Measurements from ENCODE around the gene ADAMTSL5. TPM values are rescaled to one million over a fixed set of nuclear protein-coding genes. Genes with fewer than 3 reads are reported as not detected.
A peak's percentile ranks its signal among the peaks of the same experiment; 100 is the strongest.
"Not testable (repeated sequence)": the region's sequence is repeated elsewhere in the genome, so short reads cannot be mapped to it uniquely, and the experiment has no call there.

The ADAMTSL5 gene
- total RNA-seq, 1 donor from 2014 or later = not detected

DNA sequence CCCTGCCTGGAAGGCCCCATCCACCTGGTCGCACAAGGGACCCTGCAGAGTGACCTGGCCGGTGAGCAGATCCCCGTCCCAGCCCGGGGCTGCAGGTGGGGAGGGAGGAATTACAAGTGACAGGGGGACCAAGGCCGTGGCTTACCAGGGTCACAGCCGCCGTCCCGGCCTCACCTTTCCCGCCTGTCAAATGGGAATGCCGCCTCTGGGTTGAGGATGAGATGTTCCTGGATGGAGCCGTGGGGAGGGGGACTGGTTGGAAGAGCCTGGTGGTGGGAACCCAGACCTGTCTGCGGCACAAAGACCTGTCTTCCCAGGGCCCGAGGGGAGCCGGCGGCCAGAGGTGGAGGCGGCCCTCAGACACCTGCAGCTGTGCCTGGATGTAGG, 16.6 kb upstream of the ADAMTSL5 start:
- DNase-seq (ENCODE audit: low read depth in 2 of 2) = no peak

DNA sequence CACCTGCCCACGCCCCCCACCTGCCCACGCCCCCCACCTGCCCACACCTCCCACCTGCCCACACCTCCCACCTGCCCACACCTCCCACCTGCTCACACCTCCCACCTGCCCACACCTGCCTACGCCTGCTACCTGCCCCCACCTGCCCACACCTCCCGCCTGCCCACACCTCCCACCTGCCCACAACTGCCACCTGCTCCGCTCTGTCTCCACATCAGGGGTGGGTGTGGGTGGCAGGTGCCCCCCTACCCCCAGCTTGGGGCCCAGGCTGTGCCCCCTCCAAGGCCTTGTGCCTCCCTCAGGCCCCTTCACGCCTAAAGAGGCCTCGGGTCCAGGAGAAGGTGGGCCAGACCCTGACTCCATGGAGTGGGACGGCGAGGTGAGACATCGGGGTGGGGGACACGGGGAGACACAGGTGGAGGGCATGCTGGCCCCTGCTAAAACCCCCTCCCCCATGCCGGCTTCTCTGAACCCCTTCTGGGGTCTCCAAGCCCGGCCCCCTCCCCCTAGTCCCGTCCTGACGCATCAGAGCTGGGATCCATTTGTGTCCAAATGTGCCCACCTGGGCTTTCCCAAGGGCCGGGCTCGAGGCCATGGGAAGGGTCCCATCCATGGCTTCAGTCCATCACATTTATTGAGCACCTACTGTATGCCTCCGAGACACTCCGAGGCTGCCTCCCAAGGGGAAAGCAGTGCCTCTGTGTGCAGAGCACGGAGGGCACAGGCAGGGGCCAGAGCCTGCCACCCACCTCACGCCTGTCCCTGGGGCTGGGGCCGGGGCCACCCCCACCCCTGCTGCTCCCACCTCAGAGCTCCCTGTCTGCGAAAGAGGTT, 16.0 kb upstream of the ADAMTSL5 start:
- no peak for DNase-seq (ENCODE audit: low read depth in 2 of 2)

DNA sequence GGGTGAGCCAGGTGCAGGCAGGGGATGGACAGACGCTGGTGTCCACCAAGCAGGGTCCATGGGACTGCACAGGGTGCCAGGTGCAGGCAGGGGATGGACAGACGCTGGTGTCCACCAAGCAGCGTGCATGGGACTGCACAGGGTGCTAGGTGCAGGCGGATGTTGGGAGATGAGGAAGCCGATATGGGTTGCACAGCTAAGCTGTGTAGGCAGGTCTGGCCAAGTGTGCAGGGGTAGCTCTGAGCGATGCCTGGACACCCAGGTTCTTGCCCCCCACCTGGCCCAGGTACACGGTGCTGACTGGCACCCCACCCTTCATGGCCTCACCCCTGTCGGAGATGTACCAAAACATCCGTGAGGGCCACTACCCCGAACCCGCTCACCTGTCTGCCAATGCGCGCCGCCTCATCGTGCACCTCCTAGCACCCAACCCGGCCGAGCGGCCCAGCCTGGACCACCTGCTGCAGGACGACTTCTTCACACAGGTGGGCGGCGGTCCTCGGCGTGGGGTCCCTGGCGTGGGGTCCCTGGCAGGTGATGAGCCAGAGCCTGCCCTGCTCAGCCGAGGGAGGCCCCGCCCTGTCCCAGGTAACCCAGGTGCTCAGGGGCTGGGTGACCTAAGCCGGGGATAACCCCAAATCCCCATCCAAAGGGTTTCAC, 15.0 kb upstream of the ADAMTSL5 start:
- DNase-seq (ENCODE audit: low read depth in 2 of 2) = no peak

DNA sequence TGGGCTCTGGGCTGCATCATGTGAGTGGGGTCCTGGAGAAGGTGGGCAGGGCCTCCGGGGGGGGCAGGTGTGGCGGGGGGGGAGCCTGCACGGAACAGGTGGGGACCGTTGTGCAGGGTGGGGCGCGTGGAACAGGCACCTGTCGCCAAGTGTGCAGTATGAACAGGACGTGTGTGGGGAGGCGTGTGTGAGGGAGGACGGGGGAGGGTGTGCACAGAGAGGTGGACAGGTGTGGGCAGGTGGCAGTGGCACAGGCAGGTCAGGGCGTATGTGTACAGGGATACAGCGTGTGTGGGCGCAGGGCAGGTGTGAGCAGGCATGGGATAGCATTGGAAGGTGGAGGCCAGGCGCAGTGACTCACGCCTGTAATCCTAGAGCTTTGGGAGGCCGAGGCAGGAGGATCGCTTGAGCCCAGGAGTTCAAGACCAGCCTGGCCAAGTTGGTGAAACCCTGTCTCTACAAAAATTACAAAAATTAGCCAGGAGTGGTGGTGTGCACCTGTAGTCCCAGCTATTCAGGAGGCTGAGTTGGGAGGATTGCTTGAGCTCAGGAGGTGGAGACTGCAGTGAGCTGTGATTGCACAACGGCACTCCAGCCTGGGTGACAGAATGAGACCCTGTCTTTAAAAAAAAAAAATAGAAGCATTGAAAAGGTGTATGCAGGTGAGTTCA, 14.3 kb upstream of the ADAMTSL5 start:
- no peak for DNase-seq (ENCODE audit: low read depth in 2 of 2)

DNA sequence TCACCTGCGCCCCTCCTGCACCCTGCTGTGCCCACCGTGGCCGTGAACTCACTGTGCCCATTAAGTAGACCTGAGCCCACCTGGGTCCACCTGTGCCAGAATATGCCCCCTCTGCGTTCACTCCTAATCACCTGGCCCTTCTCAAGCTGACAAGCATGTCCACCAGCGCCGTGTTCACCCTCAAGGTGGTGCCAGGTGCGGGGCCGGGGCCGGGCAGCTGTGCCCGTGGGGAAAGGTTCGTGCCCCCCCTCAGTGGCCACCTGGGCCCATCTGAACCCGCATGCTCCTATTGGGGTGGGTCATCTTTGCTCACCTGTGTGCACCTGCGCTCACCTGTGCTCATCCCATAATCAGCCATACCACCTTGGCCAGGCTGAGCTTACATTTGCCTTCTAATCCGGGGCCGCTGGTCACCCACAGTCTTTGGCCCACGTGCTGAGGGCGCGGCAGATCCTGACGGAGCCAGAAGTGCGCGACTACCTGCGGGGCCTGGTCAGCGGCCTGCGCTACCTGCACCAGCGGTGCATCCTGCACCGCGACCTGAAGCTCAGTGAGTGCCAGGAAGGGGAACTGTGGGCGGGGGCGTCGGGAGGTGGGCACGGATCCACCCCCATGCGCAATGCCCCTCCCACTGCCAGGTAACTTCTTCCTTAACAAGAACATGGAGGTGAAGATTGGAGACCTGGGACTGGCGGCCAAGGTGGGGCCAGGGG, 13.4 kb upstream of the ADAMTSL5 start:
- no peak for DNase-seq (ENCODE audit: low read depth in 2 of 2)

DNA sequence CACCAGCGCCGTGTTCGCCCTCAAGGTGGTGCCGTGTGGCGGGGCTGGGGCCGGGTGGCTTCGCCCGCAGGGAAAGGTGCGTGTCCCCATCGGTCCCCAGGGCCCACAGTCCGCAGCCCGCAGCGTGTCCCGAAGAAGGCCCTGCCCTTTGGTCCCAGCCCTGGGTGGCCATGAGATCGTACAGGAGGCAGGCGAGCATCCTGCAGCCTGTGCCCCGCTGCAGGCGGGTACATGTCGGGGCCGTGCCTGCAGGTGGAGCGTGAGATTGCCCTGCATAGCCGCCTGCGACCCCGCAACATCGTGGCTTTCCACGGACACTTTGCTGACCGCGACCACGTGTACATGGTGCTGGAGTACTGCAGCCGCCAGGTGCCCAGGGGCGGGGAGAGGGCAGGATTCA, 12.5 kb upstream of the ADAMTSL5 start:
- DNase-seq (ENCODE audit: low read depth in 2 of 2) = no peak

DNA sequence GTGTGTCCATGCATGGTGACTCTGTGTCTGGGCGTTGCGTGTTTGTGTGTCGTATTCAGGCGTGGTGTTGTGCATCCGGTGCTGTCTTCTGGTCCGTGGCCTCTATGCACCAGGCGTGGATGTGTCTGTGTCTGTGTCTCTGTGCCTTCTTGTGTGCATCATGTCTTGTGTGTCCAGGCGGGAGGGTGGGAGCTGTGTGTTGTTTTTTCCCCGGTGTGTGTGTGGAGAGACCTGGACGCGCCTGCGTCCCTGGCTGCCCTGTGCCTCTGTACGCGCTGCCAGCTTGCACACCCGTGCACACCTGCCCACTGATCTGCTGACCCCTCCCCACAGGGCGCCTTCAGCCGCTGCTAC, 12.1 kb upstream of the ADAMTSL5 start:
- no peak for DNase-seq (ENCODE audit: low read depth in 2 of 2)

DNA sequence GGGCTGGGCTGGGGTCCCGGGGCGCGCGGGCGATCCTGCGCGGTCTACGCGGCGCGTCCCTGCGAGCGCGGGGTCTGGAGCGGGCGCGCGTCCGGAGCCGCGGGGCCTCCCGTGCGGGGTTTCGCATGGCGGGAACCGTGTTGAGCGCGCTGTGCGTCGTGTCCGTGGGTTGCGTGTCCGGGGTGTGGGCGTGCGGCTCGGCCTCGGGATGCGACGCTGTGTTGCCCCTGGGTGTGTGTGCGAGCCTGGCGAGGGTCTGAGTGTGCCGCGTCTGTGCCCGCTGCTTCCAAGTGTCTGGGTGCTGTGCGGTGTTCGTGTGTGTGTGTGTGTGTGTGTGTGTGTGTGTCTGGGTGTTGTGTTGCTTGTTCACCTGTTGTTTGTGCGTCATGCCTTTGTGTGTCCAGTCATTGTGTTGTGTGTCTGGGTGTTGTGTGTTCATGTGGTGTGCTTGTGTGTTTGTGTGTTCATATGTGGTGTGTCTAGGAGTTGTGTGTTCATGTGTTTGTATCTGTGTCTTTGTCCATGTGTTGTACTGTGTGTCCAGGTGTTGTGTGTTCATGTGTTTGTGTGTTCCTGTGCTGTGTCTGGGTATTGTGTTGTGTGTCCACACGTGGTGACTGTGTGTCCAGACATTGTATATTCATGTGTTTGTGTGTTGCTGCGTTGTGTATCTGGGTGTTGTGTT, 11.6 kb upstream of the ADAMTSL5 start:
- no peak for DNase-seq (ENCODE audit: low read depth in 2 of 2)

DNA sequence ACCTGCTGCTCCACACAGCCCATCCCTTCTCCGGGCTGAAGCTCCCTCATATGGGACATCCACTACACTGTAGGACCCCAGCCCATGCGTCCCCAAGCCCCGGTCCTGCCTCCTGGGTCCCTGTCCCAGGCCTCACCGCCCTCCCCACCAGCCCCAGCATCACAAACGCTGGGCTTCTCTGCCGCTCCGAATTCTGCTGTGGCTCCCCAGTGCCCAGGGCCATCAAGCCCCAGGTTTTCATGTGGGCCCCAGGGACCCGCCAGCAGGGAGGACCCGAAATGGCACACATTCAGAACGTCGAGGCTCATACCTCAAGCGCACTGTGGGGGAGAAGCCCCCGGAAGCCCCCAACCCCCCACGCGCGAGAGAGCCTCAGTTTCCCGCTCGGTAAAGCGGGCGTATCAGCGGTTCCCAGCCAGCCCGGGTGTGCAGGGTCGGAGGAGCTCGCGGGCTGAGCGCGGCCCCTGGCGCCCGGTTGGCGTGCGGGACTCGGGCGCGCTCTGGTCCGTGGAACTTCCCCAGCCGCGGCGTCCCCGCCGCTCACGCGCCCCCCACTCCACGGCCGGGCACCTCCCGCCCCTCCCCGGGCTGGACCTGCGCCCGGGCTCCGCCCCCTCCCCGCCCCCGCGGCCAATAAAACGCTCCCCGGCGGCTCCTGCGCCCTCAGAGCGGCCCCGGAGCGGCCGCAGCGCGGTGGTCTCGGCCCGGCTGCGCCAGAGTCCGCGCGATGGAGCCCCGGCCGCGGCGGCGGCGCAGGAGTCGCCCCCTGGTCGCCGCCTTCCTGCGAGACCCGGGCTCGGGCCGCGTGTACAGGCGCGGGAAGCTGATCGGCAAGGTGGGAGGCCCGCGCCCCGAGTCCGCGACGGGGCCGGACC, 10.8 kb upstream of the ADAMTSL5 start, which contains the start of gene PLK5:
TSS of gene PLK5 (plus strand) at position 666 of the 875 bp plus-strand sequence. CDS start 2,920 bp downstream, outside the sequence.
- no peak for DNase-seq (ENCODE audit: low read depth in 2 of 2)

DNA sequence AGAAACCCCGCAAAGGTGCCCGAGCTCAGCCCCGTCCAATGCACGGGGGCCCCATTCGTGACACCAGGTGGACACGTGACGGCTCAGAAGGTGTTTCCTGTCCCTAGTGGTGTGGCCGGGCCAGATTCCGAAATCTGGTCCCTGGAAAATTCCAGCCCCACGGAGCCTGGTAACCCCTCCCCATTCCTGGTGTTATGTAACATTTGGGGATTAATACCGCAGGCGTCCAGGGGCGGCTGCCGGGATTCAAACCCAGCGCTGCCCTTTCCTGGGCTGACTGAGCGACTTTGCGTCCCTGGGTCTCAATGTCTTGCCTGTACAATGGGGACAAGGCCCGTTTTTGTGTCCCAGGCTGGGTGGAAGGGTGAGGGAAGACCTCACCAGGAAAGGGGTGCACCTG, 10.0 kb upstream of the ADAMTSL5 start:
- no peak for DNase-seq (ENCODE audit: low read depth in 2 of 2)

DNA sequence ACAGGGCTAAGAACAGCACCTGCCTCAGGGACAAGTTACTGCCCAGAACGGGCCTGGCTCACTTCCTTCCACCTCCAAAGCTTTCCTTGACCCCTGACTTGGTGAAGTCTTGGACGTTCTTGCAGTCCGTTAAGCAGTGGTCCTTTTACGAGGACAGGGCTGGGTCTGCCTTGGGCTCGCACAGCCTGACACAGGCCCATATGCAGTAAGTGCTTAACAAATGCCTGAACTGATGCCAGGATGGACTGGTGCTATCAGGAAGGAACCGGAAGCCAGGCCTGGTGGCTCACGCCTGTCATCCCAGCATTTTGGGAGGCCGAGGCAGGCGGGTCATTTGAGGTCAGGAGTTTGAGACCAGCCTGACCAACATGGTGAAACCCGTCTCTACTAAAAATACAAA, 9.2 kb upstream of the ADAMTSL5 start:
- DNase-seq (ENCODE audit: low read depth in 2 of 2) = no peak

DNA sequence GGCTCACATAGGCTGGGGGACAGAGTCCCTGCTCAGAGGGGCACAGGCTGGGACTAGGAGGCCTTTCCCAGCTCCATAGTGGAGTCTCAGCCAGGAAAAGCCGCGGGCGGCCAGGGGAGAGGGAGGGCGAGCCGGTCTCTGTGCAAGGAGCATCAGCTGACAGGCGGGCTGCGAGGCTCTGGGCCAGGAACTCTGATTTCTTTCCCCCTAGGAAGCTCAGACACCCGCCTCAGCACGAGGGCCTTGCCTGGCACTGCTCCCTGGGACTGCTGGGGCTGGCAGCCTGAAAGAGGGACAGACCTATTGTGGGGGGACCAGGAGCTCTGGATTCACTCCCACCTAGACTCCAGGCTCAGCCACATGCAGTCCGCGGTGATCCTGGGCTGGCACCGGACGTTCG, 8.8 kb upstream of the ADAMTSL5 start:
- no peak for DNase-seq (ENCODE audit: low read depth in 2 of 2)

DNA sequence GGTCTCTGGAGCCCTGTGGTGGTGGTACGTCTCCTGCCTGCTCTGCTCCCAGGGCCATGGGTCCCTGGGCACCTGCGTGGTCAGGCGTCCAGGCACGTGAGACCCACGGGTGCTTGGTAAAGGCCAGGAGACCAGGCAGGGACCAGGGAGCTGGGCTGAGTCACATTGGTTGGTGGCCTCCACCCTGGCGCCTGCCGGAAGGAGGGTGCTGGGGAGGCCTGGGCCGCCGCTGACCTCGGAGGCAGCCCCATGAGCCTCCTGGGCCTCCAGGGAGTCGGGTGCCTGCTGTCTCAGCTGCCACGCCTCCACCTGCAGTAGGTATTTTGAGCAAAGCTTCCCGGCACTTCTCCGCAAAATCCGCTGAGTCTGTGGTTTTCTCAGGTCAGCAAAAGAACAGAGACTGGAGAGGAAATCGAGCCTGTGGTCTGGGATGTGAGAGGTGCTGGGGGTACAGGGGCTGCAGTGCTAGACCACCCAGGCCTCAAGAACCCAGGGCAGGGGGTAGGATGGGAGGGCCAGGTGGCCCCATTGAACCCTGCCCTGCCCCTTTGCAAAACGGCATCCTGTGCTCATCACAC, 7.5 kb upstream of the ADAMTSL5 start:
- DNase-seq (ENCODE audit: low read depth in 2 of 2) = no peak

DNA sequence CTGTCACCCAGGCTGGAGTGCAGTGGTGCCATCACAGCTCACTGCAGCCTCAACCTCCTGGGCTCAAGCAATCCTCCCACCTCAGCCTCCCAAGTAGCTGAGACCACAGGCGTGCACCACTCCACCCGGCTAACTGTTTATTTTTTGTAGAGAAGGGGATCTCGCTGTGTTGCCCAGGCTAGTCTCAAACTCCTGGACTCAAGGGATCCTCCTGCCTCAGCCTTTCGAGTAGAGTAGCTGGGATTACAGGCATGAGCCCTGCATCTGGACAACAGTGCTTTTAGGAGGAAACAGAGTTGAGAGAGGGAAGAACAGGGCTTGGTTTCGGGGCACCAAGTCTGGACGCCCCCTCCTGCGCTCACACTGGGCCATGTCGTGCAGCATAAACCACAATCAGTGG, 7.0 kb upstream of the ADAMTSL5 start:
- DNase-seq (ENCODE audit: low read depth in 2 of 2) = not testable (repeated sequence)

DNA sequence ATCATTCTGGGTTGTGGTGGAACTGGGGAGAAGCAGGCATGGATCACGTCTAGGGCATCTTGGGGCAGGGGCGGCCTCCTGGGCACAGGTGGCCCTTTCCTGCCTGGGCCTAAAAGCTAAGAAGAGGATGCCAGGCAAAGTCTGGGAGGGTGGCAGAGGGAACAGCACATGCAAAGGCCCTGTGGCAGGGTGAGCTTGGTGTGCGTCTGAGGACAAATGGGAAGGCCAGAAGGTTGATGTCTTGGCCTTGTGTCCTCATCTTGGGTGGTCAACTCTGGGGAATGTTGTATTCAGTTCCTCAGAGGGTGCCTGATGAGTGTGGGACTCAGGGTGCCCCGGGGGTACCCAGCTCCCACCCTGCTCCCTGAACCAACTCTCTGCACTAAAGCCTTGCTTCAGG, 5.7 kb upstream of the ADAMTSL5 start:
- DNase-seq (ENCODE audit: low read depth in 2 of 2) = no peak

DNA sequence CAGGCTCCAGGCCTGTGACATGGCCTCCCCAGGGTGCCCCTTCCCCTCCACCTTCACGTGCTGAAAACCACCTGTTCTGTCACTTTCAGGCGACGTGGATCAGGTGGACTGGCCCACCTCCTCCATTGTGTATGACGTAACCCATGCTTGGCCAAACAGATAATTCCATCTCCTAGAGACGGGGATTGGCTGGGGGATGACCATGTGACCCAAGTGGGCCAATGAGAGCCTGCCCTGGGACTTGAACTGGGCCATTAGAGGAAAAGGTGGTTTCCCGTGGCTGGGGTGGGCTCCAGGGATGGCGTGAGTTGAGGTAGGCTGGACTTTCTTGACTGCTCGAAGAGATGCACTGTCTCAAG, 3.6 kb upstream of the ADAMTSL5 start:
- no peak for DNase-seq (ENCODE audit: low read depth in 2 of 2)

DNA sequence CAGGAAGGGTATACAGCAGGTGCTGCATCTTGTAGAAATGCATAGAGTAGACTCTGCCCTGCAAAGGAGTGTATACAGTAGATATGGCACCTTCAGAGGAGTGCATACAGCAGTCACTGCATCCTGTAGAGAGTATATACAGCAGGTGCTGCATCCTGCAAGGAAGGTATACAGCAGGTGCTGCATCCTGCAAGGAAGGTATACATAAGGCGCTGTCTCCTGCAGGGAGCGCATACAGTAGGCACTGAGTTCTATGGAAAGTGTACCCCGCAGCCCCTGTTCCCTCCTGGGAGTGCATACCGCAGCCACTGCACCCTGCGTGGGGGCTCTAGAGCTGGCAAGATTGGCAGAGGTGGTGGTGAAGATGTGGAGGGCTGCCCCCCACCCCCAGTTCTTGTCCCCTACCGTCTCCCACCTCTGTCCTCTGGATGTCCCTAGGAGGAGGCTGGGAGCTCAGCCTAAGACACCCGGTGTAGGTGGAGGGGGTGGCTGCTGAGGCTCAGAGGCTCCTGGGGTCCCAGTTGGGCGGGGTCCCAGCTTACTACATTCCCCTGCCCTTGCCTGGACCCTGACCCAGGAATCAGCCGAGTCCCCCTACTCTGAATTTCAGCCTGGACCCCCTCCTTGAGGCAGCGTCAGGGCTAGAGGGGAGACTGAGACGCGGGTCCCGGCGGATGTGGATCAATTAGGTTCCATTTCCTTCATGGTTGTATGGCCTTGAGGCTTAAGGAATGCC, 2.3 kb upstream of the ADAMTSL5 start:
- DNase-seq (ENCODE audit: low read depth in 2 of 2) = no peak

DNA sequence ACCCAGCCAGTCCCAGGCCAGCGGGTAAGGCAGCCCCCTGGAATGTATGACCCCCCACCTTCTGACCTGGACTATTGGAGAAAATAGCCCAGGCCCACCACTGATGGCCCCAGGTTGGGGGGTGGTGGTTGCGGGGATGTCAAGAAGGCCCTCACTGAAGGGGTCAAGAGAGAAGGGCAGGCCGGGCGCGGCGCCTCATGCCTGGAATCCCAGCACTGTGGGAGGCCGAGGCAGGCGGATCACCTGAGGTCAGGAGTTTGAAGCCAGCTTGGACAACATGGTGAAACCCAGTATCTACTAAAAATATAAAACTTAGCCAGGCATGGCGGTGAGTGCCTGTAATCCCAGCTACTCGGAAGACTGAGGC, 1.5 kb upstream of the ADAMTSL5 start:
- no peak for DNase-seq (ENCODE audit: low read depth in 2 of 2)

DNA sequence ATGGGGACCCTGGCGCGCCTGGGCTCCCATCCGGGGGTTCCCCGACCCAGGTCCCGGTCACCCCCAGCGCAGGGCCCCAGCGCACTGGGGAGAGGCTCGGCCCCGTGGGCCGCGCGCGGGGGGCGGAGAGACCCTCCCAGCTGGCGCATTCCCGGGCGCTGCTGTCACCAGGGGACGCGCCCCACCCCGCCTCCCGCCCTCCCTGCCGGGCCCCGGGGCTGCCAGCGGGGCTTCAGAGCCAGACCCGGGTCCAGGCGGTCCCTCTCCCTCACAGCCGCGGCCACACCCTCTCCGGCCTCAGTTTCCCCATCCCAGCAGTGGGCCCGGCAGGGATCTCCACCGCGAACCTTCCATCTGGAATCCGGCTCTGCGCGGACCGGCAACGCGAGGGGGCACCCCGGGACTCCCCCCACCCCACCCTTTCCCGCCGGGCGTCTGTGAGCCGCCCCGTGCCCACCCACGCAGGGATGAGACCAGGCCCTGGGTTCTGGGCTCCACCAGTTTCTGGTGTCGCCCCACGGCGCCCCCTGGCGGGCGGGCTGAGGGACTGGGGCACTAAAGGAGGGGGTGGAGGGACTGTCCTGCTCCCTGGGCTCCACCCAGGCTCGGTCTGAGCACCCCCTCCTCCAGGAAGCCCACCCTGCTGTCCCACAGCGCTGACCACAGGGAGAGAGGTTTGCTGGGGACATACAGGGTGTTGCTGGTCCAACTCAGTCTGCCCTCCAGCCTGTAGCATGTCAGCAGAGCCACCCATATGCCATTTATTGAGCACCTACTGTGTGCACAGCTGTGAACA, 878 bp upstream of the ADAMTSL5 start:
- DNase-seq (ENCODE audit: low read depth in 2 of 2) = peak in 1 of 2 donors; percentile 40
